ENCODE data around the gene COL18A1. TPM values are rescaled to one million over a fixed set of nuclear protein-coding genes. Genes with fewer than 3 reads are reported as not detected.

COL18A1 gene
- total and polyA plus RNA-seq, 2 of the 8 experiments (the other 6 are each of a cell fraction or from before 2014, with no cell fraction given), result 145 to 201 TPM

DNA sequence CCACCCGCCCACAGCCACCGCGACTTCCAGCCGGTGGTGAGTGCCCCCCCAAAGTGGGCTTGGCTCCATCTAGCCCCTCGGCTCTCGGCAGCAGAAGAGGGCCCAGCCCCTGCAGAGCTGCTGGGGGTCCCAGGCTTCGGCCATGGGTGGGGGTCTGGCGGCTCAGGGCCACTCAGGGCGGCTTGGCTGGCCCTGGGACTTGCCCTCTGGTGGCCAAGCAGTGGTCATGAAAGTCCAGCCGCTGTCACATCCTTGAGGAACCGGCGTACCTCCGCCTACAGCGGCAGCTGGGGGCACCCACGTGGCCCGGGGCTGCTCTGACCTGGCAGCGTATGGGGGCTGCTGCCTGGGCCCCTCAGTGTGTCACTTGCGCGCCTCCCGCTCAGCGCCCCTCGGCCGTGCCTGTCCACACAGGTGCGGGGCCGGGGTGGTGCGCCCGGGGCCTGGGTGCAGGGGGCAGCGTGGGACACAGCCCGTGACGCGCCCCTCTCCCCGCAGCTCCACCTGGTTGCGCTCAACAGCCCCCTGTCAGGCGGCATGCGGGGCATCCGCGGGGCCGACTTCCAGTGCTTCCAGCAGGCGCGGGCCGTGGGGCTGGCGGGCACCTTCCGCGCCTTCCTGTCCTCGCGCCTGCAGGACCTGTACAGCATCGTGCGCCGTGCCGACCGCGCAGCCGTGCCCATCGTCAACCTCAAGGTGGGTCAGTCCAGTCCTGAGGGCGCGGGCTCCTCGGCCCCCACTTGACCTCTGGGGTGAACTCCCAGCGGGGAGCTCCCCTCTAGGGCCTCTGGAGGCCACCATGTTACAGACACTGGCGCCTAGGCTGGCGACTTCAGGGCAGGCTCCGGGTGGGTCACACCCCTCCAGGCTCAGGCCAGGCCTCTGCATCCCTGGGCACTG is 104.9 kb downstream of the COL18A1 start:
- no peak overlapping the region for H3K9ac ChIP-seq (replicated peaks in 1 of 4; ENCODE audit: extremely low read depth in 1 of 4, low read depth in 3 of 4, low read length in 3 of 4)
- no peak overlapping the region for H3K56ac ChIP-seq (replicated peaks; ENCODE audit: insufficient read length, low read depth, low read length)
- H3K18ac ChIP-seq (ENCODE audit: extremely low read depth, low read length), result no peak overlapping the region
- no peak overlapping the region for H2AFZ ChIP-seq (ENCODE audit: low read length)
- peaks cover 8 to 31% of the 10 kb centered on the region in 2 experiments for H4K20me1 ChIP-seq (replicated peaks in 1 of 2; ENCODE audit: control insufficient read depth in 1 of 2, insufficient read depth in 2 of 2, low read length in 2 of 2)
- no peak overlapping the region for H2BK5ac ChIP-seq (ENCODE audit: low read depth, low read length)
- H3K79me1 ChIP-seq (ENCODE audit: low read depth, low read length), result no peaks in the 10 kb centered on the region
- WGBS, 2 experiments (ENCODE audit: extremely low coverage in 1 of 2, insufficient coverage in 1 of 2, insufficient read length in 1 of 2, insufficient replicate concordance in 2 of 2, low coverage in 1 of 2, low lambda C conversion rate in 2 of 2, missing lambda C conversion rate in 1 of 2), result 90% methylated on average over 40 of the region's 61 CpGs; no CpG with 5 or more reads in 1 of the 2 experiments
- peaks cover 0 to 44% (median 8%) of the 10 kb centered on the region in 4 experiments; a peak in 5 of 8 replicates for H3K36me3 ChIP-seq (ENCODE audit: control insufficient read depth in 2 of 4, insufficient read depth in 4 of 4, low read length in 3 of 4)
- peaks cover 6% of the 10 kb centered on the region; the same call in 1 of the 2 replicates for H3K23me2 ChIP-seq (ENCODE audit: low read depth, low read length)
- no peak overlapping the region for H3K23ac ChIP-seq (ENCODE audit: insufficient read length)
- no peak overlapping the region for H2BK120ac ChIP-seq (replicated peaks; ENCODE audit: low read depth, low read length)
- no peak overlapping the region for H4K8ac ChIP-seq (ENCODE audit: extremely low read depth, insufficient read depth, low read length)
- H2BK12ac ChIP-seq (ENCODE audit: low read depth, low read length), result no peak overlapping the region
- ChIA-PET POLR2A (ENCODE audit: partially characterized antibody) (interaction anchor here (0.6 to 2.6 kb wide), 4 partner anchors 15 to 715 kb away, joined by 3 to 8 read pairs (median 4); no protein-coding TSS in a partner anchor), CTCF (ENCODE audit: partially characterized antibody) (interaction anchor here (1.1 to 1.4 kb wide), 2 partner anchors 14 to 217 kb away, joined by 3 to 5 read pairs; no protein-coding TSS in a partner anchor)
- no peaks in the 10 kb centered on the region for H3K27me3 ChIP-seq (replicated peaks in 1 of 4; ENCODE audit: control insufficient read depth in 3 of 4, extremely low read depth in 1 of 4, insufficient read depth in 3 of 4, low read length in 3 of 4)
- H3K4ac ChIP-seq (replicated peaks; ENCODE audit: insufficient read length, low read depth, low read length), result no peak overlapping the region
- no peak for DNase-seq (ENCODE audit: low read depth in 1 of 2, low spot score in 2 of 2)
- no peak overlapping the region for H3K27ac ChIP-seq (ENCODE audit: low read depth, low read length)
- H4K91ac ChIP-seq (replicated peaks; ENCODE audit: insufficient read length, low read length), result no peak overlapping the region
- no peak overlapping the region for H2BK20ac ChIP-seq (ENCODE audit: low read length)
- H2BK15ac ChIP-seq (ENCODE audit: low read length), result no peak overlapping the region
- no peak overlapping the region for H4K5ac ChIP-seq (ENCODE audit: insufficient read length, low read depth, low read length)
- no peak for FAIRE-seq
- no peak overlapping the region for H3K14ac ChIP-seq (ENCODE audit: insufficient read length)
- no peak overlapping the region for H3K4me2 ChIP-seq (ENCODE audit: insufficient read depth in 1 of 2, low read depth in 2 of 2, low read length in 2 of 2)
- H3K4me1 ChIP-seq (replicated peaks in 1 of 4; ENCODE audit: control insufficient read depth in 3 of 4, insufficient read depth in 4 of 4, low read length in 3 of 4), result no peaks in the 10 kb centered on the region; a peak in 1 of 7 replicates
- no peaks in the 10 kb centered on the region for H3K79me2 ChIP-seq (ENCODE audit: control insufficient read depth in 1 of 2, insufficient read depth in 2 of 2, low read length in 2 of 2)
- H3K9me3 ChIP-seq (ENCODE audit: insufficient read depth in 2 of 2, low read depth in 1 of 2, low read length in 1 of 2), result no peaks in the 10 kb centered on the region
- no peak overlapping the region for H3K4me3 ChIP-seq (ENCODE audit: extremely low read depth in 1 of 4, insufficient read depth in 2 of 4, low read depth in 3 of 4, low read length in 4 of 4)
- H2AK5ac ChIP-seq (ENCODE audit: low read depth, low read length), result no peak overlapping the region
- TF ChIP-seq HDAC6 (IDR thresholded peaks at IDR 0.05; ENCODE audit: low read depth, low read length), result no peak
- TF ChIP-seq, protein P1, sequence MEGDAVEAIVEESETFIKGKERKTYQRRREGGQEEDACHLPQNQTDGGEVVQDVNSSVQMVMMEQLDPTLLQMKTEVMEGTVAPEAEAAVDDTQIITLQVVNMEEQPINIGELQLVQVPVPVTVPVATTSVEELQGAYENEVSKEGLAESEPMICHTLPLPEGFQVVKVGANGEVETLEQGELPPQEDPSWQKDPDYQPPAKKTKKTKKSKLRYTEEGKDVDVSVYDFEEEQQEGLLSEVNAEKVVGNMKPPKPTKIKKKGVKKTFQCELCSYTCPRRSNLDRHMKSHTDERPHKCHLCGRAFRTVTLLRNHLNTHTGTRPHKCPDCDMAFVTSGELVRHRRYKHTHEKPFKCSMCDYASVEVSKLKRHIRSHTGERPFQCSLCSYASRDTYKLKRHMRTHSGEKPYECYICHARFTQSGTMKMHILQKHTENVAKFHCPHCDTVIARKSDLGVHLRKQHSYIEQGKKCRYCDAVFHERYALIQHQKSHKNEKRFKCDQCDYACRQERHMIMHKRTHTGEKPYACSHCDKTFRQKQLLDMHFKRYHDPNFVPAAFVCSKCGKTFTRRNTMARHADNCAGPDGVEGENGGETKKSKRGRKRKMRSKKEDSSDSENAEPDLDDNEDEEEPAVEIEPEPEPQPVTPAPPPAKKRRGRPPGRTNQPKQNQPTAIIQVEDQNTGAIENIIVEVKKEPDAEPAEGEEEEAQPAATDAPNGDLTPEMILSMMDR (IDR thresholded peaks at IDR 0.05; ENCODE audit: control extremely low read depth in 1 of 3, insufficient read depth in 1 of 3, low read depth in 1 of 3, low read length in 3 of 3), result peak in 2 of 3 experiments; percentile 28 to 30; a peak in 2 of 4 replicates
- no peak for TF ChIP-seq CBX5 (IDR thresholded peaks at IDR 0.05; ENCODE audit: low read depth, low read length)
- TF ChIP-seq KDM4A (IDR thresholded peaks at IDR 0.05; ENCODE audit: low read depth, low read length, severe bottlenecking), result no peak
- 0 out of 4 replicates have a peak, but pooled peaks of 1 of the 2 experiments have one; percentile 13 for TF ChIP-seq RAD21 (IDR thresholded peaks at IDR 0.05 in 1 of 2, conservative IDR thresholded peaks at IDR 0.05 in 1 of 2; ENCODE audit: low read depth in 2 of 2, low read length in 2 of 2)
- TF ChIP-seq RBBP5 (IDR thresholded peaks at IDR 0.05; ENCODE audit: borderline replicate concordance, low read depth, low read length), result no peak

All from H1 (cell line).